GM08714 (cell line): ENCODE results near the gene LIAS.

Source experiments
- H3K4me3 ChIP-seq: fragments of 200-500 bp; sonication (Bioruptor generic); 2 replicates; pipeline ENCODE4 v1.5.1; 2014; ENCODE audit warnings: mild to moderate bottlenecking, low read length, inconsistent platforms
- ZNF274 ChIP-seq: IDR thresholded peaks from 2 replicates; pipeline ENCODE4 v1.6.1; 2012; ENCODE audit warnings: mild to moderate bottlenecking, low read depth, low read length

LIAS gene

GRCh38 chr4:39525822-39526690, 67.2 kb downstream of the LIAS start:
- TF ChIP-seq ZNF274 = no peak
- peak overlapping the region; percentile 93 for H3K4me3 ChIP-seq

GRCh38 chr4:39526765-39527295, 68.0 kb downstream of the LIAS start:
- peak overlapping the region; percentile 93 for H3K4me3 ChIP-seq
- no peak for TF ChIP-seq ZNF274

DNA sequence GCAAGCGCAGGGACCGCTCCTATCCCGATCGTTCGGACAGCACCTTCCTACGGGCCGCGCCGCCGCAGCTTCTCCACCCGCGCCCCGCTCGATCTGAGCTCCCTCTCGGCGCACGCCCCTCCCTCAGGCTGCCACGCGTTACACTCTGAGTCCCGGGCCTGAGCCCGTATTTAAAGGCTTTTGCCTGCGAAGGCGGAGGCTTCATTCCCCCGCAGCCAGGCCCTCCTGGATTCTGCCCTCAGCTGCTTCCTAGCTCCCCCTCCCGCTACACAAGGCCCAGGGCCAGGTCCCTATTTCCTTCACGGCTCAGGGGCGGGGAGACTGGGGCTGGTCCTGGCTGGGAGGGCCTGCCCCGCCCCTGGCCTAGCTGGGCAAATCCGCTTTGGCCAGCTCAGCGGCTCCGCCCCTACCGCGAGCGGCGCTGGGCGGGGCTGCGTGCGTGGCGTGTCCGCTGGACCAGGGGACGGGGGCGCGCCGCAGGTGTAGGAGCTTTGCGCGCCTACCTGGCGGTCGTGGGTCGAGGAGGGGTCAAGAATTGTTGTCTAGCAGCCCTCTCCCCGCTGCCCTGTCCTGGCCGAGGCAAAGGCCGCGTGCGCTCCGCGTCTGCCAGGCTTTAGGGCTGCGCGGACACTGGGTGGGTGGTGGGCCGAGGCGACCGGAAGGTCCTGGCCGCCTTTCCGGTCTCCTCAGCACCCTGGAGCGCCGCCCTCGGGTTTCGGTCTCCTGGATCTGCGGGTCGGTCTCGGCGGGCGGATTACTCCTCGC, 68.6 kb downstream of the LIAS start, which contains the start of gene UGDH:
Gene UGDH, minus strand, starts transcription at position 144 of the 765 bp plus-strand sequence. CDS start 5,927 bp downstream, outside the sequence.
- H3K4me3 ChIP-seq = peak within 1 kb of the TSS; percentile 93
- TF ChIP-seq ZNF274 = no peak

DNA sequence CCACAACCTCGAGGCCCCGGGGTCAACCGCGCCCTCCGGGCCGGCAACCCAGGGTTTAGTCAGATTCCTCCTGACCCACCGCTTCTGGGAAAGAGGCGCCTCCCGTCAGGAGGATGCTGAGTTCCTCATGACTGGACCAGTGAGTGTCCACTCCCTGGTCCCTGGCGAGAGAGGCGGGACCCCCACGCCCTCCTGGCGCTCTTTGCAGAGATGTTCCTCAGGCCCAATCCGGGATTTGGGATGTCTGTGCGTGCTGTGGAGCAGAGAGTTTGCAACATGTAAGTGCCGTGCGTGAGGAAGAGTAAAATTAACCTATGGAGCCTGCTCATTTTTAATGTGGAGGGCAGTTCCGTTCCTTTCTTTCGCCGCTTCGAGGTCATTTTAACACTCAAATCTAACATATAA, 69.2 kb downstream of the LIAS start:
- H3K4me3 ChIP-seq = peak overlapping the region; percentile 93
- no peak for TF ChIP-seq ZNF274
